GM19043 (cell line): Measurements from ENCODE around the gene C19orf81.

Experiments used
- ATAC-seq: cut with Tn5 transposase; IDR thresholded peaks from one replicate; pipeline ENCODE4 v1.9.1; 2021; ENCODE audit warnings: low read depth; ENCODE audit not compliant: unreplicated experiment

C19orf81 gene

GRCh38 chr19:50676625-50677197 lies 27.5 kb downstream of the C19orf81 start:
- ATAC-seq, result no peak

DNA sequence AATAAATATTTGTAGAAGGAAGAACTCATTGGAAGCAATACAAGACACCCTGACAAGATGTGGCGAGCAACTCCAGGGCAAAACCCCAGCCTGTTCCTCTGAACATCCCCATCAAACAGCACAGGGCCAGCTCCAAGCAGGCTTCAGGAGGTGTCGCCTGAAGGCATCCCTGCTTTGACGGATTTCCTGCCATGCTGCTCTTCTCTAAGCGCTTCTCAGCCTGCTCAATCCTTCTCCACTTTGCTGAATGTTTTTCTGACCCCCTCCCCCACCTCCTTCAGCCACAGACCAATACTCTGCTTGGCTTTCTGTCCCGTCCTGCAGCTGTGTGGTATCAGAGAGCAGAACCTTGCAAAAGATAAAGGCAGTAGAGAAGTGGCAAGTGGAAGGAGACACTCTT lies 28.4 kb downstream of the C19orf81 start:
- no peak for ATAC-seq

DNA sequence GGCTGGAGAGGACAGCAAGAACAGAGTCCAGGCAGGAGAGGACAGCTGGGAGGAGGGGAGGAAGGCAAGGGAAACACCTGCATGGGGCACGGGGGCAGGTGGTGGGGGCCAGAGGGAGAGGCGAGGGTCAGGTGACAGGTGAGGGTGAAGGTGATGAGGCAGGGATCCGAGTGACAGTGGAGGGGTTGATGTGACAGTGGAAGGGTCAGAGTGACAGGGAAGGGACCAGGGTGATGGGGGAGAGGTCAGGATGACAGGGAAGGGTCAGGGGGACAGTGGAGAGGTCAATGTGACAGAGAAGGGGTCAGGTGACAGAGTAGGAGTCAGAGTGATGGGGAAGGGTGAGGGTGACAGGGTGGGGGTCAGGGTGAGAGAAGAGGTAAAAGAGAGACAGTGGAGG lies 29.1 kb downstream of the C19orf81 start:
- ATAC-seq, result no peak

DNA sequence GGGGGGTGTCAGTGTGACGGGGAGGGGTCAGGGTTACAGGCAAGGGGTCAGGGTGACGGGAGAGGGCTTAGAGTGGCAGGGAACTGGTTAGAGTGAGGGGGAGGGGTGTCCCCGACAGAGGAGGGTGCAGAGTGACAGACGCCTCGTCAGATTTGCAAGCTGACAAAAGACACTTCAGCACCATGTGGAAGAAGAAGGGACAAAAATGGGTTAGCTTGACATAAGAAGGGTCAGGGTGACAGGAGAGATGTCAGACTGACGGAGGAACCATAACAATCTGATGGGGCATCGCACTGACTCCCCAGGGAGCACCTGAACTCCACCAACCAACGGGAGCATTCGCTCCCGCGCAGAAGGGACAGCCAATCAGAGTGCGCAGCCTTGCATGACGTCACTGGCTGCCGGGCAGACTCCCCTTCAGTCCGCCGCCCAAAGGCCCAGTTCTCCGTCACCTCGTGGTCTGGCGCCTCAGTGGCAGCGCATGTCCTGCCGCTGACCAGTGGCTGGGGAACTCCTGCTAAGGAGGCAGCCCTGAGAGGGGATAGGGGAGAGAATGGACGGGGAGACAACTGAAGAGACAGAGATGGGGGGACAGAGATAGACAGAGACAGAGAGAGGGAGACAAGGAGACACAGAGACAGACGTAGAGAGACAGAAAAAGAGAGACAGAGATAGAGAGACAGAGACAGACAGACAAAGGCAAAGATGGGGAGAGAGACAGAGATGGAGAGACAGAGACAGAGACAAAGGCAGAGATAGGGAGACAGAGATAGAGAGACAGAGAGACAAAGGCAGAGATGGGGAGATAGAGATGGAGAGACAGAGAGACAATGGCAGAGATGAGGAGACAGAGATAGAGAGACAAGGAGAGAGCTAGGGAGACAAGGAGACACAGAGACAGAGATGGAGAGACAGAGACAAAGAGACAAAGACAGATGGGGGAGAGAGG lies 30.2 kb downstream of the C19orf81 start:
- no peak for ATAC-seq

GRCh38 chr19:50686310-50687032 lies 37.2 kb downstream of the C19orf81 start:
- no peak for ATAC-seq

DNA sequence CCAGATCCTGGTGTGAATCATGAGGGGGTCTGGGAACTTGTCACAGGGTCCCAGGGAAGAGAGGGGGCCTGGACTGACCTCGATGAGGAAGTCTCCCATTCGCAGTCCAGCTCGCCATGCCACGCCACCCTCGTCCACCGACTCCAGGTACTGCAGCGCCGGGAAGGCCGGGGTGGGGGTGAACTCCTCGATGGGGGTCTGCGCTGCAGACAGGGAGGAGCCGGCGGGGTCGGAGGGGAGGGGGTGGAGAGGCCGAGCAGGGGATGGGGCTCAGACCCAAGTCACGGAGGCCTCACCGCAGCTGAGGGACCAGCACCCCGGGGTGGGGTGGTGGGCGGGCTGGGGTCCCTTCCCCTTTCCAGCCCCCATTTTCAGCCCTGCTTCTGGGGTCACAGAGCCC lies 39.5 kb downstream of the C19orf81 start:
- ATAC-seq, result no peak

DNA sequence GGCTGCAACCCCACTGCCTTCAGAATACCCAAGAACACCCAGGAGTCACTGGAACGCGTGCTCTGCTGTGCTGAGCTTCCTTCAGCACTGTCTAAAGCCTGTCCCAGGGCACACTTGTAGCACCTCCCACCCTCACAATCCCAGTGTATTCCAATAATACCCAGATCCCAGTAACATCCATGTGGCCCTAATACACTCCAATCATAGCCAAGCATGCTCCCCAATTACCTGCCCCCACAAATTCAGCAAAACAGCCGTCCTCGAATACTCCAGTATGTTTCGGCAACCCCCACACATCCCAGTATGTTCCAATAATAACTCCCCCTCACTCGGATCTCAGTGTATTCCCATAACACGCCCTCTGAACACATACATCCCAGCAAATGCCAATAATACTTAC lies 41.2 kb downstream of the C19orf81 start:
- ATAC-seq, result no peak

DNA sequence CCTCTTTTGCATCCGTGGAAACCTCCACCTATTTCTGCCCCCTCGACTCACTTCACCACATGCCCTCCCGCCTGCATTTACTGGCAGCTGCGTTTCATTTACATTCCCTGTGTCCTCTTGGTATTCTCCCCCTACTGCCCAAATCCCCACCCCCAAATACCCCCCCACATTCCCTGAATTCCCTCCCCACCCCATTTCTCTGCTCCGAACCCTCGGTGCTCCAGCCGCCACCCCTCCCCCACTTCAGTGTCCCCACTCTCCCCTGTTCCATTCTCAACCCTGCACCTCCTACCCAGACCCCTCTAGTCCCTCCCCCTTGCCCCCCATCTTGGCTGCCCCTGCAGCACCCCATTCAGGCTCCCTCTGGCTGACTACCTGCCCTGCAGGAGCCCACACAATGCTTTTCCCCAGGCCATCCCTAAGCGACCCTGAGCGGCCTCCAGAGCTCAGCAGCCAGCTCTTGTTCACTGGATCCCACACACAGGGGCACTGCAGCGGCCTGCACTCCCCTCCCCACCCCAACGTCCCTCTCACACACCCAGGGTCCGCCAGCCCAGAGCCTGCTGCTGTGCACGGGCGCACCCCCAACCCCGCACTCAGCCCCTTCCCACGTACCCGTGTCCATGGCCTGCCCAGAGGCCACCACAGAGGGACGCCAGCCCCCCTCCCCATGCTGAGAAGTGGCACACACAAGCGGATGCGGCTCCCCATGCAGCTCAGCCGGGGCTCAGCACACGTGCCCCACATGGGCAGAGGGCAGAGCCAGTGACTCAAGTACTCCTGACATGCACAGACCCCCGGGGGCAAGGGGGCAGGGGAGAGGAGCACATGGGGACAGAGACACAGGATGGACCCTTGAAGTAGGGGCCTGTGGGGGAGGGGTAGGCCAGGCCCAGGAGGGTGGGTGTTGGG lies 44.1 kb downstream of the C19orf81 start:
- ATAC-seq, result no peak

DNA sequence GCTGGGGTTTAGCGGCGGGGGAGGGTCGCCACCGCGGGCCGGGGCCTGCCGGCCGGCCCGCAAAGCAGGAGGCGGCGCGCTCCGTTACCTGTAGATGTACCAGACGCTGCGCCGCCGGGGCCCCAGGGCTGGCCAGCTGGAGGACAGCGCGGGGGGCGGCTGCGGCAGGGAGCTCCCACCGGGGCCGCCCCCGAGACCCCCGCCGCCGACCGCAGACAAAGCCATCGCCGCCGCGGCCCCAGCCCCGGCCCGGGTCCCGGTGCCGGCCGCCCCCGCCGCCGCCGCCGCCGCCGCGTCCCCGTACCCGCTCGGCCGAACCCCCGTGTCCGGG lies 45.5 kb downstream of the C19orf81 start:
- ATAC-seq, result no peak

DNA sequence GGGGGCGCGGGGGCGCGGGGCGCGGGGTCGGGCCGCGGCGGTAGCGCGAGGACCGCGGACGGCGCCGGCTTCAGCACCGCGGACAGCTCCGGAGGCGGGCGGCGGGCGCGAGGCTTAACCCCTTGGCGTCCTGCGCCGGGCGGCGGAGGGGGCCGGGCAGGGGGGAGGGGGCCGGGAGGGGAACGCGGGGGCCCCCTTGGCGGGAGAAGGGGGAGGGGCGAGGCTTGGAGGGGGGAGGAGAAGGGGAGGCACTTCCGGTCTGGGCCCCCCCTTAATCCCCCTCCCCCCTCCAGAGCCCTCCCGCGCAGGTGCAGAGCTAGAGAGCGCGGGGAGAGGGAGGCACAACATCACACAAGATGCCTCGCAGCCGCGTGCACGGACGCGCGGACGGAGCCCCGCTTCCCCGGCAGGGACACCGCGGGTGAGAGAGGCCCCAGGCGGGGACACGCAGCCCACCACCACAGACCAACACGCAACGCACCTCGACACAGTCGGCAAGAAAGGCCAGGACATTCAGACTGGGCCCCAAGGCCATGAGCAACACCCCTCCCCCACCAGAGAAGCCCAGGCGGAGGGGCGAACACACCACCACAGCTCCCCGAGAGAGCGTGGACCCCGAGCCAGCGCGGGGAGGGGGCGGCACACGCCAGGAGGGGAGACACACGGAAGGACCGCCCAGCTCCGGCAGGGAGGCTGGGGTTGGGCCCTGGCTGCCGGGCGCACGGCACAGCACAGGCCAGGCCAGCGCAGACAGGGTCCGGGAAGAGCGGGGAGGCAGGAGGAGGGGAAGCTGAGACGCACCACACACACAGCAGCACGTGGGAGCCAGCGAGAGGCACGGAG lies 46.2 kb downstream of the C19orf81 start:
- ATAC-seq, result no peak

DNA sequence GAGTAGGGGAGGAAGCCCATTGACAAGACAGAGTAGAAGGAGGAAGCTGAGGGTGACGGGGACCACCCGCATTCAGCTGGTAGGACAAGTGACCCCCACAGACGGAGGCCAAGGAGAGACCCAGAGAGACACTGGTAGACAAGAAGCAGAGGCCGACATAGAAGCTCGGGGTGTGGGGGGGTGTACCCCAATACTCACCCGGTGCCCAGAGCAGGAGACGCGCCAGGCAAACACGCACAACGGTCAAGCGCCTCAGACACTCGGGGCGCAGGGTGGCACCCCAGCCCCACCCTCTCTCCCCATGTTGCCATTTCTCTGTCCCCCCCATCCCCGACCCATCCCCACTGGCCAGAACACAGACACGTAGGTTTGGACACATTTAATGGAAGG lies 46.8 kb downstream of the C19orf81 start:
- ATAC-seq, result no peak

DNA sequence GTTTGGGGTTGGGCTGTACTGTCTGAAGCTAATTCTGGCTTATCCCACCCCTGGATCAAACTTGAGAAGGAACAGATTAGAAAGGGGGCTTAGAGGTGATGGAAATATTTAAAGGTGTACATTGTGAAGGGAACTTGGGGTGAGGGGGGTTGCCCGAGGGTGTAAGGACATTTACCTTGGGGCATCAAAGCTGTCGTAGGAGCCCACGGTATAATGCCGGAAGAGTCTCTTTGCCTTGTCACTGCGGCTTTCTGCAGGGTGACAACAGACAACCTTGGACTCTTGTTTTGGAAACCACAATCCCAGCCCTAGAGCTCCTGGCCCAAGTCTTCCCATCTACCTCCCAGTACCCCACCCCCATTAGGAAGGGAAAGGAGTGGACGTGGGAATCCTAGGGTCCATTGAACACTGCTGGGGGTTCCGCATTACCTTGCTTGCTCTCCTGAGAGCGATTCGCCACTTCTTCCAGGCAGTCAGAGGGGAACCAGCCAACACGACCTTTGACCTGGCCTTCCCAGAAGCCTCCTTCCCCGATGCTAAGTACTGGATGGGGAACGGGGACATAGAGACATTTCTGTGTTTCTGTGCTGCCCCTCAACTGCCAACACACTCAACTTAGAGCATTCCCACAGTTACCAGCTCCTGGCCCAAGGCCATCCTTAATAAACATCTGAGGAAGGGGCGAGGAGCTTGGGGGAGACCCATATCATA lies 48.3 kb downstream of the C19orf81 start:
- no peak for ATAC-seq

GRCh38 chr19:50701367-50701985 lies 52.2 kb downstream of the C19orf81 start:
- ATAC-seq, result no peak

DNA sequence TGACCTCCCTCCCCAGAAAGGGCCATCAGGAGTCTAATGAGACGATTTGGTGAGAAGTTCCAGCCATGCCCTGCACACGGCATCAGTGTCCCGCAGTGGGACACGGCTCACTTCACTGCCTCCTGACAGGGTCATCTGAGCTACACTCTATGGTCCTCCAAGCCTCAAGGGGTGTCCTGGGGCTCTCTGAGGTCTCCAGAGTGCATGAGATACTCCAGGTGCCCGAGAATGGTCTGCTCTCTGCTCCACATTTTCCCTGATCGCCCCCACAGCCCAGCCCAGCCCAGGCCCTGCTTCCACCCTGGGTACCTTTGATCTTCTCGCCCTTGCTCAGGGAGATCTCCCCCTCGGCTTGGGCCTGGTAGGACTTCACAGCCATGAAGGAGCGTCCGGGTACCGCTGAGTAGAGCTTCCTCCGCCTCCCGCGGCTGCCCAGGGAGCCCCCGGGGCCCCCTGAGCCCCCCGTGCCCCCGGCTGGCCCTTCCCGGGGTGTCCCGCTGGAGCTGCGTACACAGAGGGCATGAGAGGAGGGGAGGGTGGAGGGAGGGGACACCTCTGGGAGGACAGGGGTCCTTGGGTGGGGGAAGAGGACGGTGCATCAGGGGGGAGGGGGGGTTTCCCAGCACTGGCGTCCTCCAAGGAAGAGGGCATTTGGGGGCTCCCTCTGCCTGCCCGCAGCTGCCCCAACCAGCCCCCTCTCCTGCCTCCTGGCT lies 53.1 kb downstream of the C19orf81 start:
- ATAC-seq, result no peak

GRCh38 chr19:50702871-50703829 lies 53.9 kb downstream of the C19orf81 start:
- ATAC-seq, result no peak

GRCh38 chr19:50703915-50704796 lies 54.9 kb downstream of the C19orf81 start:
- ATAC-seq, result no peak
